Central memory CD8-positive, alpha-beta T cell (primary cell): ENCODE data around the gene CLCN5.

Source experiments
- ATAC-seq: fragments of 150-1000 bp; cut with Tn5 transposase; replicated peaks from 2 replicates; pipeline ENCODE4 v1.10.0; 2022; ENCODE audit warnings: mild to moderate bottlenecking, moderate FRiP score, moderate number of reproducible peaks; ENCODE audit not compliant: poor library complexity, severe bottlenecking; ENCODE audit errors: extremely low read depth
- DNase-seq, 2 donors: peaks; one replicate each; pipeline ENCODE4 v3.0.0; 2021; ENCODE audit warnings: low spot score in 2 of 2
- H3K27ac Mint-ChIP-seq: one replicate; pipeline ENCODE4 v1.8.0; 2022; ENCODE audit warnings: low read depth, mild to moderate bottlenecking, moderate library complexity, mixed read lengths
- H3K27me3 Mint-ChIP-seq: one replicate; pipeline ENCODE4 v1.8.0; 2022; ENCODE audit warnings: mixed read lengths
- H3K36me3 Mint-ChIP-seq: one replicate; pipeline ENCODE4 v1.8.0; 2022; ENCODE audit warnings: mild to moderate bottlenecking, moderate library complexity, mixed read lengths; ENCODE audit not compliant: insufficient read depth
- H3K4me1 Mint-ChIP-seq: one replicate; pipeline ENCODE4 v1.8.0; 2022; ENCODE audit warnings: mixed read lengths
- H3K4me3 Mint-ChIP-seq: one replicate; pipeline ENCODE4 v1.8.0; 2022; ENCODE audit warnings: mild to moderate bottlenecking, moderate library complexity, mixed read lengths
- H3K9me3 Mint-ChIP-seq: one replicate; pipeline ENCODE4 v1.8.0; 2022; ENCODE audit warnings: mixed read lengths

Gene CLCN5

DNA sequence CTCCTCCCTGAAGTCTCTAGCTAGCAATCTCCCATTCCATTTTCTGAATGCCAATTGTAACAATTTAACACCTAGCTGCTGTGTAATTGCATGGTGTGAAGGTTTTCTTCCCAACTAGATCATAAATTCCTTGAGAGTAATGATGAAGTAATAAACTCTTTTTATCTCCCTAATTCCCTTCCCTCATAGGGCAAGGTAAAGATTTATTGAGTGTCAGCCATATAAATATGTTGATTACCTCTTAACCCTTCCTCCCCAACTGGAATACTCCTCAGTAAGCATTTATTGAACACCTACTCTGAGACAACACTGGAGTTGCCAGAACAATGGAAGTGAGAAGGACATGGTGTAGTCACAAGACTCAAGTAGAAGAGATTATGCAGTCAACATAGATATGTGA lies 112.7 kb downstream of the CLCN5 start:
- peaks cover 5% of the 10 kb centered on the region for H3K9me3 Mint-ChIP-seq
- H3K36me3 Mint-ChIP-seq = no peaks in the 10 kb centered on the region
- no peak for DNase-seq
- H3K4me3 Mint-ChIP-seq = no peak overlapping the region
- no peak for ATAC-seq
- no peak overlapping the region for H3K27ac Mint-ChIP-seq
- no peaks in the 10 kb centered on the region for H3K27me3 Mint-ChIP-seq
- no peaks in the 10 kb centered on the region for H3K4me1 Mint-ChIP-seq

DNA sequence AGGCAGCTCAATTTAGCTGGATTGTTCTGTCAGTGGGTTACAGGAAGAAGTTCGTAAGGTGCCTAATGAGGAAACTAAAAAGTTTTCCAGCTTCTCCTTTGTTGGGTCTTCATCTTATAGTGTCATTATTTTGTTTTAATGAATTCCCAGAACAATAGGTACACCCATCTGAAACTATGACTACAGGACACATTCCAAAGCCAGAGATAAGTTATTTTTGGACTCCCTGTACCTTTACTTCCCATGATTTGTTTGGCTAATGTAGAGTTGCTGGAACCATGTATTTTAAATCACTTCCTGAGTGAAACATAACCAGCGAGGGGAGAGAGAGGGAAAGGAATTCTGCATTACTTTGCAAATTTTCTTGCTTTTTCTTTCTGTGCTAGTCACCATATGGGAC lies 114.0 kb downstream of the CLCN5 start:
- ATAC-seq = no peak
- no peak overlapping the region for H3K27ac Mint-ChIP-seq

GRCh38 chrX:50045823-50046222 lies 123.4 kb downstream of the CLCN5 start:
- ATAC-seq (no peak), DNase-seq (no peak)
- H3K27ac Mint-ChIP-seq = no peak overlapping the region
- no peaks in the 10 kb centered on the region for H3K9me3 Mint-ChIP-seq
- no peaks in the 10 kb centered on the region for H3K4me1 Mint-ChIP-seq
- H3K36me3 Mint-ChIP-seq = no peaks in the 10 kb centered on the region
- no peak overlapping the region for H3K4me3 Mint-ChIP-seq
- H3K27me3 Mint-ChIP-seq = no peaks in the 10 kb centered on the region

More for the DNA sequence above, 114.0 kb downstream of the CLCN5 start:
- H3K4me3 Mint-ChIP-seq = no peak overlapping the region
- no peaks in the 10 kb centered on the region for H3K27me3 Mint-ChIP-seq
- H3K4me1 Mint-ChIP-seq = no peaks in the 10 kb centered on the region
- H3K36me3 Mint-ChIP-seq = no peaks in the 10 kb centered on the region
- DNase-seq = no peak
- H3K9me3 Mint-ChIP-seq = peaks cover 5% of the 10 kb centered on the region

GRCh38 chrX:50049228-50049627 lies 126.8 kb downstream of the CLCN5 start:
- no peaks in the 10 kb centered on the region for H3K4me1 Mint-ChIP-seq
- H3K9me3 Mint-ChIP-seq = no peaks in the 10 kb centered on the region
- DNase-seq = no peak
- no peak overlapping the region for H3K27ac Mint-ChIP-seq
- H3K27me3 Mint-ChIP-seq = no peaks in the 10 kb centered on the region
- H3K4me3 Mint-ChIP-seq = no peak overlapping the region
- ATAC-seq = no peak
- H3K36me3 Mint-ChIP-seq = no peaks in the 10 kb centered on the region

- H3K27me3 Mint-ChIP-seq = no peaks in the 10 kb centered on the region
- no peaks in the 10 kb centered on the region for H3K9me3 Mint-ChIP-seq
- ATAC-seq (no peak), DNase-seq (no peak)
- no peaks in the 10 kb centered on the region for H3K4me1 Mint-ChIP-seq
- H3K36me3 Mint-ChIP-seq = no peaks in the 10 kb centered on the region
- no peak overlapping the region for H3K4me3 Mint-ChIP-seq
- H3K27ac Mint-ChIP-seq = no peak overlapping the region
Observed at GRCh38 chrX:50054147-50054546, 131.8 kb downstream of the CLCN5 start.

- Mint-ChIP-seq H3K36me3 (no peaks in the 10 kb centered on the region), H3K4me3 (no peak overlapping the region), H3K9me3 (no peaks in the 10 kb centered on the region), H3K27ac (no peak overlapping the region), H3K27me3 (no peaks in the 10 kb centered on the region), H3K4me1 (no peaks in the 10 kb centered on the region)
- DNase-seq (no peak), ATAC-seq (no peak)
Observed at GRCh38 chrX:50066318-50066937, 144.0 kb downstream of the CLCN5 start.

DNA sequence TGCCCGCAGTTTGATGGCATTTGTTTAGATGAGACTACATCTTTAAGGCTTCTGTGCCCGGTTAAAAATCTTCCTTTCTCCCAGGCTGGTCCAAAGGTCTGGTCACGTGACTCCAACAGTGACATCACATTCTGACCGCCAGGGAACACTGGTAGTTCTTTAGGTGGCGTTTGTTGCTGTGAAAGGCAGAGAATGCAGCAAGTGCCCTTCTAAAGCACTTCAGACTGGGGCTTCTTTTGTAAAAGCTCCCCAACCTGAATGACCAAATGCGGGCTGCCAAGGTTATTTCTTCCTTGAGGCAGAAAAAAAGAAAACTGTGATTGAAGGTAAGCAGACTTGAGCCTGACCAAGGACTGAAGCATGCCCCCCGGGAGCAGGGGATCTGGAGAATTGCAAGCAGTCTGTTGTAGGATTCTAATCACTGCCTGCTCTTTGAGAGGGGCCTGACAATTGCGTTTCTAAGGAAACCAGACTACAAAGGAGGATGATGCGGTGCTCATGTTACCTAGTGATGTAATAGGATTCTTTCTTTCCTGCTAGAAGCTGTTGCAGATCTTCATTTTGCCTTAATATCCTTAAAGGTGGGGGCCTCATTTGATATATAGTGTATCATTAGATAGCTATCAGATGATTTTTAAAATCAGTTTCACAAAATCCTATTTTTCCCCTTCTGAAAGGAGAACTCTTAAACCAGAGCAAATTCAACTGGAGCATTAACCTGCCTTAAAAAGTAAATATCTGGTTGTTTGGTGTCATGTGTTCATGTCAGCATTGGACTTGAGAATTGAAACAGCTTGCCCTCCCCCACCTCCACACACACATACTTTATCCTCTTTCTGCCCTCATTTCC lies 145.3 kb downstream of the CLCN5 start:
- Mint-ChIP-seq H3K27me3 (no peaks in the 10 kb centered on the region), H3K36me3 (no peaks in the 10 kb centered on the region), H3K27ac (no peak overlapping the region), H3K9me3 (no peaks in the 10 kb centered on the region), H3K4me3 (no peak overlapping the region), H3K4me1 (no peaks in the 10 kb centered on the region)
- DNase-seq = no peak
- ATAC-seq = no peak

GRCh38 chrX:50068285-50068563 lies 145.8 kb downstream of the CLCN5 start:
- Mint-ChIP-seq H3K36me3 (no peaks in the 10 kb centered on the region), H3K27me3 (no peaks in the 10 kb centered on the region), H3K4me1 (no peaks in the 10 kb centered on the region), H3K27ac (no peak overlapping the region), H3K9me3 (no peaks in the 10 kb centered on the region), H3K4me3 (no peak overlapping the region)
- no peak for ATAC-seq
- no peak for DNase-seq

GRCh38 chrX:50068893-50069292 lies 146.5 kb downstream of the CLCN5 start:
- no peak overlapping the region for H3K27ac Mint-ChIP-seq
- H3K36me3 Mint-ChIP-seq = no peaks in the 10 kb centered on the region
- no peak overlapping the region for H3K4me3 Mint-ChIP-seq
- H3K27me3 Mint-ChIP-seq = no peaks in the 10 kb centered on the region
- H3K9me3 Mint-ChIP-seq = no peaks in the 10 kb centered on the region
- H3K4me1 Mint-ChIP-seq = no peaks in the 10 kb centered on the region
- ATAC-seq = no peak
- DNase-seq = no peak

- Mint-ChIP-seq H3K4me1 (no peaks in the 10 kb centered on the region), H3K36me3 (no peaks in the 10 kb centered on the region), H3K4me3 (no peak overlapping the region), H3K9me3 (no peaks in the 10 kb centered on the region), H3K27me3 (no peaks in the 10 kb centered on the region), H3K27ac (no peak overlapping the region)
- ATAC-seq (no peak), DNase-seq (no peak)
Observed at GRCh38 chrX:50071494-50071893, 149.1 kb downstream of the CLCN5 start.

DNA sequence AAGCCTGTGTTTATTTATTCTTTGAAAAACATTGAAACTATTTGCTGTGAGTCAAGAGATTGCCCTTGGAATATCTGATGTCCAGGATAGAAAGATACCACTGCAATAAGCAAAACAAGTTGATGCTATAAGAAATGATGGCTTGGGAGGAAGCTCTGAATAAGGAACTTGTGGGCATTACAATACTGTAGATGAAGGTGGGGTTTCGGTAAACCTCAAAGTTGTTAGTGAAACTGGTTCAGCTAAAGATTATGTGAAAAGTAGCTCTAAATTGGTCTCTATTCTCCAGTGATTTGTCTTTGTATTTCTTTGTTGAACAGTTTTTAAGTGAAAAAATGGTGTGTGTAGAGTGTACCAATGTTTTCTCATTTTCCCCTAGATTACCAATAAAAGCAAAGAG lies 149.7 kb downstream of the CLCN5 start:
- no peaks in the 10 kb centered on the region for H3K27me3 Mint-ChIP-seq
- H3K36me3 Mint-ChIP-seq = no peaks in the 10 kb centered on the region
- H3K4me1 Mint-ChIP-seq = no peaks in the 10 kb centered on the region
- no peak for ATAC-seq
- no peaks in the 10 kb centered on the region for H3K9me3 Mint-ChIP-seq
- H3K4me3 Mint-ChIP-seq = no peak overlapping the region
- H3K27ac Mint-ChIP-seq = no peak overlapping the region
- no peak for DNase-seq

GRCh38 chrX:50073601-50074000 lies 151.2 kb downstream of the CLCN5 start:
- no peaks in the 10 kb centered on the region for H3K36me3 Mint-ChIP-seq
- no peaks in the 10 kb centered on the region for H3K27me3 Mint-ChIP-seq
- ATAC-seq (no peak), DNase-seq (no peak)
- H3K4me1 Mint-ChIP-seq = no peaks in the 10 kb centered on the region
- no peak overlapping the region for H3K4me3 Mint-ChIP-seq
- no peaks in the 10 kb centered on the region for H3K9me3 Mint-ChIP-seq
- H3K27ac Mint-ChIP-seq = no peak overlapping the region

DNA sequence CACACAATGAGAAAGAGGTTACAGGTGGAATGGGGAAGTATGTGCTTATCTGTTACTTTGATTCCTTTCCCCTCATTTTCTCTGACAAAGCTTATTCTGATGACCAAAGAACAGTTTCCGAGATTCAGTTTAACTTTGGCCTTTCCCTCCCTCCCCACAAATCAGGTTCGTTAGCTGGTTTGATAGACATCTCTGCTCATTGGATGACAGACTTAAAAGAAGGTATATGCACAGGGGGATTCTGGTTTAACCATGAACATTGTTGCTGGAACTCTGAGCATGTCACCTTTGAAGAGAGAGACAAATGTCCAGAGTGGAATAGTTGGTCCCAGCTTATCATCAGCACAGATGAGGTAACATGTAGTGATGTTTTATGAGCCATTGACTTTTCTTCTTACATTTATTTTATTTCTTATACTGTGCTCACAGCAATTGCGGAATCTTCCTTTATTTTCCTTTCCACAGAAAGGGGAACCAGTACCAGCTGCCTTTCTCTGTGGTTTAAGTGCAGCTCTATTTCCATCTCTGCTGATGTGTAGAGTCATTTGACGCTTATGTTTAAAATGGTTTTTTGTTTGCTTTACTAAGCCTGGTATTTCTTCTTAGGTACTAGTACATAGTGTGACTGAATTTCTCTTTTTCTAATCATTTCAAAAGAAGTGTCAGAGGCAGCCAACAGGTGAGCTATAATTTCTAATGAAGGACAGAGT lies 153.4 kb downstream of the CLCN5 start:
- Mint-ChIP-seq H3K27ac (no peak overlapping the region), H3K4me1 (no peaks in the 10 kb centered on the region), H3K27me3 (no peaks in the 10 kb centered on the region), H3K4me3 (no peak overlapping the region), H3K36me3 (no peaks in the 10 kb centered on the region), H3K9me3 (no peaks in the 10 kb centered on the region)
- DNase-seq (no peak), ATAC-seq (no peak)
